Suppressor macrophage (primary cell): ENCODE results near the gene LSM12.
"Not testable (repeated sequence)": the region's sequence is repeated elsewhere in the genome, so short reads cannot be mapped to it uniquely, and the experiment has no call there.

Source experiments
- DNase-seq, 4 experiments: peaks; one replicate each; pipeline ENCODE4 v3.0.0-alpha.2; 2020 to 2022

Gene LSM12

DNA sequence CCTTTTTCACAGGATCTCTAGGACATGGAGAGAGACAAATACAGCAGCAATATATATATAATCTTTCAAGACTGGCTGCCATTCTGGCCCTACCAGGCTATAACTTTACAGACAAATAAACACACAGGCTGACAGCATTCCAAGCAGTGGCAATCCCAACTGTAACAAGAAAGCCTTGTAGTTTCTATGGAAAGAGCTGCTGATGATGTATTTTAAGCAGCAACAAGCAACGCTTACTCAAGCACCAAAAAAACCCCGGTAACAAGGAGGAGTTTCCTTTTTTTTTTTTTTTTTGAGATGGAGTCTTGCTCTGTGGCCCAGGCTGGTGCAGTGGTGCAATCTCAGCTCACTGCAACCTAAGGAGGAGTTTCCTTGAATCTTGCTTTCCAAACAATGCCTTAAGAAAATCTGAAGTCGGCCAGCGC, 23.2 kb downstream of the LSM12 start:
- peak; percentile 71 to 90 (median 87) for DNase-seq

DNA sequence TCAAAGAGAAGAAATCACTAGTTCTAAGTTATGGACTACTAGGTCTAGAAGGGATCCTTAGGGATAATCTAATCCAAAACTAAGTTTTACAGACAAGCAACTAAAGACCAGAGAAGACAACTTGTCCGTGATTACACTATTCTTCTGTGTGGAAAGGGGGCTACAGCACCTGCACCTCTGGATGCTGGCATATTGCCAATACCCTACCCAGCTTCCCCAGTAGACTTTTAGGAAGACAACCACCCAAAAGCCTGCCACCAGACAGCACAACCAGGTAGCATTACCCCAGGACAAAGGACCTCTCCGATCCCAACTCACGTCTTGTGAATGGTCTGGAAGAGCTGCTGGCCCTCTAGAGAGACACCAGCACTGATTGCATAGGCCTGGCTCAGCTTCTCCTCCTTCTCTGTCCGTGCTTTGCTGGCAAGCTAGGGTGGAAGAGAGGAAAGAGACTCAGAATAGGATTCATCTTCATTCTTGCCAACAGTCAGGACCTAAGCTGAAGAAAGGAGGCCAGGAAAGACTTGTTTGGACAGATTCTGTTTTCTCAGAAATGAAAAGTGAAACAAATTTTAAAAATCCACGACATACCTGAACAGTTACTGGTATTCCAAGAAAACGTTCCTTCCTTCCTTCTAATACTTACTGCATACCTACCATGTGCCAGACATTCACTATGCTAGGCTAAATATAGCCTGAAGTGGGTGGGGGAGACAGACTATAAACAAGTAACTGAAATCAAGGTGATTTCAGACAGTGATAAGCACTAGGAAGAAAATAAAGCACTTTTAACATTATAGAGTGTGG, 26.4 kb downstream of the LSM12 start:
- no peak for DNase-seq

DNA sequence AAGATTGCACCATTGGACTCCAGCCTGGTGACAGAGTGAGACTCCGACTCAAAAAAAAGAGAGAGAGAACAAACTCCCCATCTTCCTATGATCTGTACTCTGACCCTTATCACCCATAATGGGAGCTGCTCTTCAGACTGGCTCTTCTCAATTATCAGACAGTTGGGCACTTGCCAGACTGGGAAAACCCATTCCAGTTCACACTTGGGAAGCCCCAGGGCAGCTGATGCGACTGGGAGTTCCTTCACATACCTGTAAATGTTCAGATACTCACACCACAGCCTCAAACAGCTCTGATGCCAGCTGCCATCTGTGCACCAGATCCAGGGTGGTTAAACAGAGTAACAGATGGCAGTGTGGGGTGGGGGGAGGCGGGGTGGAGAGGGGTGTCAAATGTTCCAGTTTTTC, 27.9 kb downstream of the LSM12 start:
- DNase-seq: no peak

DNA sequence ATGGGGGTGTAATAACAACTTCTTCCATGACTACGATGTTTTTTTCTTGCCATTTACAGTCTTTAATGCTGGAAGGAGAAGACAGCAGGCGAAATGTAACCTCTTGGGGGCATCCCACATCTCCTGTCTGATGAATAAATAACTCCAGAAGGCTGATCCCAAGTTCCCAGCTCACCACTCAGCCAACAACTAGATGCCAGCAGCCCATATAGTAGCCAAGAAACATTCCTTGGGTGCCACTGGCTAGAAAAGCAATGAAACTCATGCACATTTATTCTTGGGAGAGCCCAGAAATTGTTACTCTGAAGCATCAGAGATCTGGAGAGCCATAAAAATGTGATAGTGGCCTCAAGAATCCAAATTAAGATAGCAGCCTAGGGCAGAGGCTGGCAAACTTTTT, 29.0 kb downstream of the LSM12 start:
- no peak for DNase-seq

- not testable (repeated sequence) for DNase-seq
These were observed 31.8 kb downstream of the LSM12 start for GRCh38 chr17:44034688-44035087.

GRCh38 chr17:44033861-44034408, 32.5 kb downstream of the LSM12 start:
- peak in 2 of 4 experiments; percentile 16 to 54 for DNase-seq

GRCh38 chr17:44030482-44030881, 36.0 kb downstream of the LSM12 start:
- no peak for DNase-seq

GRCh38 chr17:44029736-44030135, 36.7 kb downstream of the LSM12 start:
- no peak for DNase-seq

GRCh38 chr17:44024853-44025252, 41.6 kb downstream of the LSM12 start:
- no peak for DNase-seq

DNA sequence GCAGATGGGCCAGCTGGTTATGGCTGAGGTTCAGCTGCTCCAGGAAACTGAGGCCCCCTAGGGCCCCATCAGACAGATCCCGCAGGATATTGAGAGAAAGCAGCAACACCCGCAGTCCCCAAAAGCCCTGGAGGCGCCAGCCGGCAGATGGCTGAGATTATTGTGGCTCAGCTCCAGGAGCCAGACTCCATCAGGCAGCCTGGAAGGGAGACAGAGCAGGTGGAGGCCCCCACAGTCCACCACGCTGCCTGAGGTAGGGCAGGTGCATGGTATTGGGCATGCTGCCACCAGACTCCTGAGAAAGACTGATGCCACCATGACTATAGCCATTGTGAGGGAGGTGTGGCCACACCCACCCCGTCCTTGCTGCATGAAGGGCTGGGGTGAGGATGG, 42.2 kb downstream of the LSM12 start:
- no peak for DNase-seq

DNA sequence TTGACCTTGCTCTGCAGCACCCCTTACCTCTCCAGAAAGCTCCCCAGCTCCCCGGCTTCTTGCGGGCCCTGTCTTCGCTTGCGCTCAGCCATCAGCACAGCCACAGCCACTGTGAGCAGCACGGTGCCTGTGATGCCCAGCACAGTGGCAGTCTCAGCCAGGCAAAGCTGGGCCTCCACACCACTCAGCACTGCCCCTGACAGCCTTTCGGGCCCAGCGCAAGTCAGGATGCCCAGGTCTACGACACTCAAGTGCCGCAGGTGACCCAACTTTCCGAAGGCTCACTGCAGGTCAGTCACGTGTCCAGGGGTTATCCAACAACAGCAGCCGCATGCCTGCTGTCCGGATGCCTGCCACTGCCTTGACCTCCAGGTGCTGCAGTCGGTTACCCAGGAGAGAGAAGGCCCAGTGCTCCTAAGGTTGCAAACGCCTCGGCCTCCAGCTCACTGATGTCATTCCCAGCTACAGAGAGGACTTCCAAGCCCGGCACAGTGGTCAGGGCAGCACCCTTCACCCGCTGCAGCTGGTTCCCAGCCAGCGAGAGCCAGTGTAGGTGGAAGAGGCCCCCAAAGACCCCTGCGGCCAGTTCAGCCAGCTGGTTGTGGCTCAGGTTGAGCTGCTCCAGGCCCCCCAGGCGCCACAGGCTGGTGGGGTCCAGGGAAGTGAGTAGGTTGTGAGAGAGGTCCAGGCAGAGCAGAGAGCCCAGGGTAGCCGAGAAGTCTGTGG, 42.8 kb downstream of the LSM12 start:
- DNase-seq: no peak

DNA sequence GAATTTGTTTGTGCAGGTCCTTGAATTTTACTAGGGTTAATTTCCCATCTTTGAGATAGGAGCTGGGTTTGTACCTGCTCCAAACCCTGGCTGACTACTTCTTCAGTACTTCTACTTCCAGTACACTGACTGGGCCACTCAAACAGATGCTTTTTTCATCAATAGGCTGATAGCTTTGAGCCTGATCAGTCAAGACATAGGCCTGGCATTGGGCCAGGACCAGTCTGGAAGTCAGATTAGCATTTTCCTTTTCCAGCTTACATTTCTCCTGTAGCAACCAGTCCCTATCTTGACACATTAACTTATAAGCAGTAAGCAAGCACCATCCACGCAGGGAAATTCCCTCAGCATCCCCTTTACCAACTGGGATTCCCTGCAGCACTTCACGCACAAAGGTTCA, 44.2 kb downstream of the LSM12 start:
- no peak for DNase-seq

DNA sequence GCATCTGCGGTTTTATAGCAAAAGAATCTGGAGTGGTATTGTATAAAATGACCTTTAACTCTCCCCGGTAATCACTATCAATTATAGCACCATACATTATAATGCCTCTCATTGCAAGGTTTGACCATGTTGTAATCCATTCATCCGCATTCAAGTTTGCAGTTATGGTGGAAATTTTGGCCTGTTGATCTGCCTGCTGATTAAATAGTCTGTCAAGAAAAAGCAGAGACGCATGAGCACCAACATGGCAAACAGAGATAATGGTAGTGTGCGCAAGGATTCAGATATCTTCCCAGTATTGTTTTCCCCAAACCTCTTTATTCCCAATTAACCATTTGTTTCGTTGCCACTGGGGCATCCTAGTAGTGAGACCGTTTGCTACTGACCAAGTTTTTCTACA, 45.2 kb downstream of the LSM12 start:
- DNase-seq: not testable (repeated sequence)

- DNase-seq: peak; percentile 93 to 96 (median 96)
These were observed 51.9 kb downstream of the LSM12 start, which contains the start of gene TMEM101 for GRCh38 chr17:44014437-44015172. Gene TMEM101, minus strand, starts transcription at chr17:44014963. Its CDS starts 11 bp downstream, at chr17:44014952.

GRCh38 chr17:44014133-44014436, 52.4 kb downstream of the LSM12 start:
- DNase-seq: no peak

DNA sequence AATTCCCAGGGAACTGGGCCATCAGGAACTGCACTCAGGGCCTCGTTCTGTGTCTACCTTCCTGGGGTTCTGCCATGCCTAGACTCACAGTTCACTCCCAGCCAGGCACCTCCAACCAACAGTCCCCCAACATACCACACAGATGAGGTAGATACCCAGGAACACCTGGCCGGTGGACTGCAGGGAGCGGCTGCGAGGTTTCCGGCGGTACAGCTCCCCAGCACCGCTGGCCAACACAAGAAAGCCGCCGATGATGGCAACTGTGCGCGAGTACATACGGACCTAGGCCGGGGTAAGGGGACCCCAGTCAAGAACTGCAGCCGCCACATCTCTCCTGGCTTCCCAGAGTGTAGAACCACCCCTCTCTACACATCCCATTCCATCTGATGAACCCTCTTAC, 53.6 kb downstream of the LSM12 start:
- no peak for DNase-seq

GRCh38 chr17:44012391-44012790, 54.1 kb downstream of the LSM12 start:
- DNase-seq: no peak

DNA sequence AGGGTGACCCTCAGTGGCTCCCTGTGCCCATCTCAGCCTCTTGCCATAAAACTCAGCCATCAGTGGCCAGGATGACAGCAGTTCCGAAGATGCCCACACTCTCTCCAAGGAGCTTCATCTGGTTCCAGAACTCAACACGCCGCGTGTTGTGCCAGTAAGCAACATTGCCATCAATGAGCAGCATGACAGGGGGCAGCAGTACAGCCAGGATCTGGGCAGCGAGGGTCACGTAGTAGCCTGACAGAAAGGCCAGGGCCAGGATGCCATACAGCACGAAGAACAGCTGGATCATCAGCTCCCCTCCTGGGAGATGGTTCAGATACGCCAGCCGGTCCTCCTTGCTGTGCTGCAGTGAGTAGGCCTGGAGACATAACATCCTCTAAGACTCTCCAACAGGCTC, 54.6 kb downstream of the LSM12 start:
- no peak for DNase-seq

- DNase-seq: no peak
These were observed 55.4 kb downstream of the LSM12 start for GRCh38 chr17:44010966-44011647.

DNA sequence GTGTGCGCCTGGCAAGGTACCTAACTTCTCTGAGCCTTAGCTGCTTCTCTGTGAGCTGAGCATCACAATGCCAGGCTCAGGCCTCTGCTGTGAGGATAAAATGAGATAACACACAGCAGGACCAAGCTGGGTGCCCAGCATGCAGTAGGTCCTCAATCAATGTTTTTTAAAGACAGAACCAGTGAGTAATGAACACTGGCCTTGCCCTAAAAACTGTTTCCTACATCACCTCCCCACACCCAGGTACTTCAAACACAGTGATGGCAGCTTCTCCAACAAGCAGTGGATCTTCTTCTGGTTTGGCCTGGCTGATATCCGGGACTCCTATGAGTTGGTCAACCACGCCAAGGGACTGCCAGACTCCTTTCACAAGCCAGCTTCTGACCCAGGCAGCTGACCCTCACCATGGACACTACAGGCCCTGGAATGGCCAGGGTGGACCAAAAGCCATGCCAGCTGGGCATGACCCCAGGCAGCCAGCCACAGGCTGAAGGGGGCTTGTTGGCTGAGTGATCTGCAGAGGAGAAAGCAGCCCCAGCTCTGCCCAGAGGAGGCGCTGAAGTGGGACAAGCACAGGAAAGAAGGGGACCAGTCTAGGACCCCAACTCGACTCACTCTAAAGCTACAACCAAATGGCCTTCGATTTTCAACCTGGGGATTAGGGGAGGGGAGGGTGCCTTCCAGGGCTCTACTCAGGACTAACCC, 58.1 kb downstream of the LSM12 start:
- DNase-seq: no peak

- DNase-seq: peak; percentile 52 to 76 (median 68)
These were observed 58.9 kb downstream of the LSM12 start for GRCh38 chr17:44007346-44008204.
